Immature natural killer cell (primary cell): ENCODE results near the gene KMT2B. TPM values are rescaled to one million over a fixed set of nuclear protein-coding genes. Genes with fewer than 3 reads are reported as not detected.

Source experiments
- DNase-seq, 3 donors: peaks; one replicate each; pipeline ENCODE4 v3.0.0; 2022; ENCODE audit warnings: mixed read lengths in 1 of 3
- H3K27ac Mint-ChIP-seq, 6 donors: one replicate each; pipeline ENCODE4 v1.8.0; 2020; ENCODE audit warnings: mixed read lengths in 6 of 6, mild to moderate bottlenecking in 5 of 6, inconsistent platforms in 4 of 6, moderate library complexity in 3 of 6
- H3K27me3 Mint-ChIP-seq, 3 donors: one replicate each; pipeline ENCODE4 v1.8.0; 2020 to 2021; ENCODE audit warnings: low read depth in 3 of 3, mild to moderate bottlenecking in 3 of 3, mixed read lengths in 3 of 3, moderate library complexity in 3 of 3, inconsistent platforms in 1 of 3
- H3K36me3 Mint-ChIP-seq, 3 donors: one replicate each; pipeline ENCODE4 v1.8.0; 2020; ENCODE audit warnings: mixed read lengths in 3 of 3, inconsistent platforms in 2 of 3, mild to moderate bottlenecking in 2 of 3
- H3K4me1 Mint-ChIP-seq, 2 donors: one replicate each; pipeline ENCODE4 v1.8.0; 2020; ENCODE audit warnings: inconsistent platforms in 2 of 2, mild to moderate bottlenecking in 2 of 2, mixed read lengths in 2 of 2, moderate library complexity in 1 of 2
- H3K4me3 Mint-ChIP-seq, 5 donors: one replicate each; pipeline ENCODE4 v1.8.0; 2020; ENCODE audit warnings: mild to moderate bottlenecking in 5 of 5, mixed read lengths in 5 of 5, inconsistent platforms in 3 of 5, moderate library complexity in 3 of 5
- H3K9me3 Mint-ChIP-seq, 6 donors: one replicate each; pipeline ENCODE4 v1.8.0; 2020; ENCODE audit warnings: mild to moderate bottlenecking in 6 of 6, mixed read lengths in 6 of 6, inconsistent platforms in 4 of 6, moderate library complexity in 3 of 6
- polyA plus RNA-seq, 3 donors: library from polyadenylated mRNA; unstranded; fragments of 300-500 nt; fragmentation: Illumina TruSeq; gene quantifications; one replicate each; pipeline ENCODE4 v1.2.3, GENCODE V29; 2021

Gene KMT2B
- polyA plus RNA-seq, 3 donors from 2014 or later, result 0.30 to 1.8 TPM; not detected in 1

- H3K27ac Mint-ChIP-seq, result peak within 1 kb of the TSS; percentile 98 to 100 (median 99)
- peaks cover 66 to 72% of the 10 kb centered on the region in 2 donors for H3K4me1 Mint-ChIP-seq
- H3K27me3 Mint-ChIP-seq, result peaks cover 11 to 13% (median 12%) of the 10 kb centered on the region in 3 donors
- no peaks in the 10 kb centered on the region for H3K9me3 Mint-ChIP-seq
- H3K36me3 Mint-ChIP-seq, result peaks cover 0 to 5% (median 0%) of the 10 kb centered on the region in 3 donors
- peak; percentile 97 to 99 (median 98) for DNase-seq
- H3K4me3 Mint-ChIP-seq, result peak within 1 kb of the TSS; percentile 96 to 99 (median 98)
These were observed 27.7 kb downstream of the KMT2B start, which contains the start of the genes PSENEN and U2AF1L4 for GRCh38 chr19:35745328-35746086. Gene PSENEN (plus strand): TSS chr19:35745651. CDS start chr19:35745931, 280 bp downstream. Gene U2AF1L4 (minus strand): TSS chr19:35745418. CDS start chr19:35745391, 27 bp downstream.

- no peaks in the 10 kb centered on the region for H3K9me3 Mint-ChIP-seq
- peaks cover 0 to 5% (median 0%) of the 10 kb centered on the region in 3 donors for H3K36me3 Mint-ChIP-seq
- H3K4me3 Mint-ChIP-seq, result peak overlapping the region; percentile 96 to 99 (median 98)
- peaks cover 9 to 10% (median 9%) of the 10 kb centered on the region in 3 donors for H3K27me3 Mint-ChIP-seq
- DNase-seq, result no peak
- H3K27ac Mint-ChIP-seq, result peak overlapping the region; percentile 98 to 100 (median 99)
- H3K4me1 Mint-ChIP-seq, result peaks cover 61 to 67% of the 10 kb centered on the region in 2 donors
These were observed 28.3 kb downstream of the KMT2B start for GRCh38 chr19:35746087-35746462.

GRCh38 chr19:35746531-35746930 is 28.7 kb downstream of the KMT2B start:
- peaks cover 0 to 5% (median 0%) of the 10 kb centered on the region in 3 donors for H3K36me3 Mint-ChIP-seq
- peak overlapping the region; percentile 81 to 100 (median 99) for H3K27ac Mint-ChIP-seq
- peaks cover 9 to 10% (median 9%) of the 10 kb centered on the region in 3 donors for H3K27me3 Mint-ChIP-seq
- peak overlapping the region; percentile 96 to 99 (median 98) for H3K4me3 Mint-ChIP-seq
- DNase-seq, result no peak
- H3K9me3 Mint-ChIP-seq, result no peaks in the 10 kb centered on the region
- H3K4me1 Mint-ChIP-seq, result peaks cover 61 to 66% of the 10 kb centered on the region in 2 donors

- peaks cover 6 to 9% (median 7%) of the 10 kb centered on the region in 3 donors for H3K27me3 Mint-ChIP-seq
- H3K9me3 Mint-ChIP-seq, result no peaks in the 10 kb centered on the region
- peaks cover 47 to 54% of the 10 kb centered on the region in 2 donors for H3K4me1 Mint-ChIP-seq
- peak within 1 kb of the TSS; percentile 83 to 95 (median 93) for H3K27ac Mint-ChIP-seq
- peak; percentile 99 for DNase-seq
- H3K4me3 Mint-ChIP-seq, result peak within 1 kb of the TSS; percentile 96 to 98 (median 96)
- peaks cover 0 to 5% (median 0%) of the 10 kb centered on the region in 3 donors for H3K36me3 Mint-ChIP-seq
These were observed 30.6 kb downstream of the KMT2B start, which contains the start of gene LIN37 for GRCh38 chr19:35748106-35749020. Gene LIN37 (plus strand): TSS chr19:35748576. CDS start chr19:35748725, 149 bp downstream.

GRCh38 chr19:35750167-35750566 is 32.4 kb downstream of the KMT2B start:
- no peaks in the 10 kb centered on the region for H3K9me3 Mint-ChIP-seq
- peaks cover 0 to 15% (median 3%) of the 10 kb centered on the region in 3 donors for H3K36me3 Mint-ChIP-seq
- H3K27me3 Mint-ChIP-seq, result peaks cover 2 to 6% (median 4%) of the 10 kb centered on the region in 3 donors
- H3K27ac Mint-ChIP-seq, result peak overlapping the region in 2 of 6 donors; percentile 36 to 45
- peak overlapping the region in 4 of 5 donors; percentile 18 to 59 (median 36) for H3K4me3 Mint-ChIP-seq
- H3K4me1 Mint-ChIP-seq, result peaks cover 35 to 40% of the 10 kb centered on the region in 2 donors
- DNase-seq, result no peak

- Mint-ChIP-seq H3K4me1 (peaks cover 29 to 33% of the 10 kb centered on the region in 2 donors), H3K27ac (no peak overlapping the region), H3K9me3 (no peaks in the 10 kb centered on the region), H3K4me3 (no peak overlapping the region), H3K36me3 (peaks cover 0 to 19% (median 3%) of the 10 kb centered on the region in 3 donors), H3K27me3 (peaks cover 0 to 6% (median 3%) of the 10 kb centered on the region in 3 donors)
- no peak for DNase-seq
These were observed 34.3 kb downstream of the KMT2B start for GRCh38 chr19:35751839-35752745.

- H3K36me3 Mint-ChIP-seq, result peaks cover 0 to 19% (median 3%) of the 10 kb centered on the region in 3 donors
- H3K4me3 Mint-ChIP-seq, result no peak overlapping the region
These were observed 35.0 kb downstream of the KMT2B start for GRCh38 chr19:35752746-35753350.

GRCh38 chr19:35753634-35754369 is 36.0 kb downstream of the KMT2B start:
- H3K4me3 Mint-ChIP-seq, result no peak overlapping the region
- H3K36me3 Mint-ChIP-seq, result peaks cover 0 to 19% (median 3%) of the 10 kb centered on the region in 3 donors
- H3K27ac Mint-ChIP-seq, result no peak overlapping the region
- H3K27me3 Mint-ChIP-seq, result peaks cover 7 to 12% (median 9%) of the 10 kb centered on the region in 3 donors
- no peak for DNase-seq
- H3K9me3 Mint-ChIP-seq, result no peaks in the 10 kb centered on the region
- peaks cover 26 to 30% of the 10 kb centered on the region in 2 donors for H3K4me1 Mint-ChIP-seq

More at GRCh38 chr19:35752746-35753350, 35.0 kb downstream of the KMT2B start:
- peaks cover 31 to 32% of the 10 kb centered on the region in 2 donors for H3K4me1 Mint-ChIP-seq
- no peak for DNase-seq
- no peaks in the 10 kb centered on the region for H3K9me3 Mint-ChIP-seq
- H3K27ac Mint-ChIP-seq, result no peak overlapping the region
- H3K27me3 Mint-ChIP-seq, result peaks cover 2 to 10% (median 7%) of the 10 kb centered on the region in 3 donors

GRCh38 chr19:35754370-35755130 is 36.7 kb downstream of the KMT2B start:
- H3K4me1 Mint-ChIP-seq, result peaks cover 26 to 30% of the 10 kb centered on the region in 2 donors
- H3K36me3 Mint-ChIP-seq, result peaks cover 0 to 19% (median 3%) of the 10 kb centered on the region in 3 donors
- no peak overlapping the region for H3K27ac Mint-ChIP-seq
- DNase-seq, result no peak
- H3K27me3 Mint-ChIP-seq, result peaks cover 7 to 12% (median 9%) of the 10 kb centered on the region in 3 donors
- H3K9me3 Mint-ChIP-seq, result no peaks in the 10 kb centered on the region
- H3K4me3 Mint-ChIP-seq, result peak overlapping the region in 1 of 5 donors; percentile 33

- peaks cover 26 to 32% of the 10 kb centered on the region in 2 donors for H3K4me1 Mint-ChIP-seq
- peak overlapping the region in 1 of 6 donors; percentile 26 for H3K27ac Mint-ChIP-seq
- no peak for DNase-seq
- H3K36me3 Mint-ChIP-seq, result peaks cover 0 to 19% (median 3%) of the 10 kb centered on the region in 3 donors
- H3K4me3 Mint-ChIP-seq, result peak overlapping the region in 1 of 5 donors; percentile 33
- H3K27me3 Mint-ChIP-seq, result peaks cover 7 to 12% (median 9%) of the 10 kb centered on the region in 3 donors
- no peaks in the 10 kb centered on the region for H3K9me3 Mint-ChIP-seq
These were observed 37.3 kb downstream of the KMT2B start for GRCh38 chr19:35755131-35755549.
